Tongue (tissue), 2 donors: ENCODE measurements around the gene GSDME. TPM values are rescaled to one million over a fixed set of nuclear protein-coding genes. Genes with fewer than 3 reads are reported as not detected.
"Not testable (repeated sequence)": the region's sequence is repeated elsewhere in the genome, so short reads cannot be mapped to it uniquely, and the experiment has no call there.

Experiments
- DNase-seq: peaks from one replicate; pipeline ENCODE4 v3.0.0-alpha.2; 2015
- total RNA-seq: library from RNA; depleted of rRNA; stranded (reverse); fragments of >200 nt; gene quantifications from one replicate; pipeline ENCODE4 v1.2.3, GENCODE V29; 2014

GSDME gene
- total RNA-seq: 12.9 TPM

GRCh38 chr7:24757353-24758275, at the start of gene GSDME:
Gene GSDME, minus strand, starts transcription at chr7:24757464. Its CDS starts 7,690 bp downstream, at chr7:24749774.
- peak; percentile 77 for DNase-seq

- no peak for DNase-seq
Measured at GRCh38 chr7:24802300-24802699, 45.0 kb upstream of the GSDME start.

- no peak for DNase-seq
Measured at GRCh38 chr7:24801883-24802282, 44.6 kb upstream of the GSDME start.

GRCh38 chr7:24800667-24801066, 43.4 kb upstream of the GSDME start:
- DNase-seq: no peak

GRCh38 chr7:24800073-24800472, 42.8 kb upstream of the GSDME start:
- DNase-seq: no peak

- DNase-seq: no peak
Measured at GRCh38 chr7:24799506-24799905, 42.2 kb upstream of the GSDME start.

- no peak for DNase-seq
Measured at GRCh38 chr7:24798261-24798660, 41.0 kb upstream of the GSDME start.

GRCh38 chr7:24797270-24797669, 40.0 kb upstream of the GSDME start:
- no peak for DNase-seq

GRCh38 chr7:24795407-24795767, 38.1 kb upstream of the GSDME start:
- no peak for DNase-seq

GRCh38 chr7:24794751-24795406, 37.6 kb upstream of the GSDME start:
- DNase-seq: not testable (repeated sequence)

- DNase-seq: no peak
Measured at GRCh38 chr7:24793982-24794648, 36.9 kb upstream of the GSDME start.

GRCh38 chr7:24788961-24789576, 31.8 kb upstream of the GSDME start:
- DNase-seq: no peak

- no peak for DNase-seq
Measured at GRCh38 chr7:24788075-24788474, 30.8 kb upstream of the GSDME start.

- peak; percentile 59 for DNase-seq
Measured at GRCh38 chr7:24786941-24787340, 29.7 kb upstream of the GSDME start.

- no peak for DNase-seq
Measured at GRCh38 chr7:24786306-24786705, 29.0 kb upstream of the GSDME start.

GRCh38 chr7:24784277-24784676, 27.0 kb upstream of the GSDME start:
- no peak for DNase-seq

- no peak for DNase-seq
Measured at GRCh38 chr7:24783698-24784097, 26.4 kb upstream of the GSDME start.

- DNase-seq: no peak
Measured at GRCh38 chr7:24781106-24781505, 23.8 kb upstream of the GSDME start.

- DNase-seq: no peak
Measured at GRCh38 chr7:24779283-24779655, 22.0 kb upstream of the GSDME start.

- DNase-seq: peak; percentile 17
Measured at GRCh38 chr7:24778543-24779282, 21.4 kb upstream of the GSDME start.

GRCh38 chr7:24777806-24778205, 20.5 kb upstream of the GSDME start:
- DNase-seq: peak; percentile 30

GRCh38 chr7:24773646-24774045, 16.4 kb upstream of the GSDME start:
- no peak for DNase-seq
